Measurements from ENCODE around the gene PFKP.
"Not testable (repeated sequence)": the region's sequence is repeated elsewhere in the genome, so short reads cannot be mapped to it uniquely, and the experiment has no call there.

Gene PFKP

DNA sequence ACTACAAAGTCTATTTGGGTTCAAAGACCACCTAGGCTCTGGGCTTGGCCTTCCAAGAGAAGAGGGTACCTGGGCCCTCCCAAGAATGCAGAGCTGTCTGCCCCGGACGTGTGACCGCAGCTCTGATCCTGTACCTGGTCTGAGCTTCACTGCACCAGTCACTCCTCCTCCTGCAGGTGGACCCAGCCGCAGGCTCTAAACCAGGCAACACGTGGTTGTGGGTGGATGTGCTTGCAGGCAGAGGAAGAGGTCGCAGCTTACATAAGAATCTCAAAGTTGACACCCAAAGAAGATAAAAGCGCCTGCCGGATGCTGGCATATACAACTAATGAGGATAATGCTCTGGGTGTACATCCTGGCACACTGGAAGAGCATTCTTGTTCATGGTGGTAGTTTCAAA lies 9.4 kb upstream of the PFKP start:
- no peaks in the 10 kb centered on the region for H3K36me3 ChIP-seq (ENCODE audit: insufficient read depth, low read length)
- no peak for DNase-seq
- H3K4me1 ChIP-seq (ENCODE audit: insufficient read depth, low read length), result 0 out of 2 replicates have a peak, but pooled peaks cover 4% of the 10 kb centered on the region
- H3K27ac ChIP-seq (ENCODE audit: low read length), result no peak overlapping the region
- no peak for ATAC-seq (ENCODE audit: insufficient read depth, low read depth)
- TF ChIP-seq, protein P1, sequence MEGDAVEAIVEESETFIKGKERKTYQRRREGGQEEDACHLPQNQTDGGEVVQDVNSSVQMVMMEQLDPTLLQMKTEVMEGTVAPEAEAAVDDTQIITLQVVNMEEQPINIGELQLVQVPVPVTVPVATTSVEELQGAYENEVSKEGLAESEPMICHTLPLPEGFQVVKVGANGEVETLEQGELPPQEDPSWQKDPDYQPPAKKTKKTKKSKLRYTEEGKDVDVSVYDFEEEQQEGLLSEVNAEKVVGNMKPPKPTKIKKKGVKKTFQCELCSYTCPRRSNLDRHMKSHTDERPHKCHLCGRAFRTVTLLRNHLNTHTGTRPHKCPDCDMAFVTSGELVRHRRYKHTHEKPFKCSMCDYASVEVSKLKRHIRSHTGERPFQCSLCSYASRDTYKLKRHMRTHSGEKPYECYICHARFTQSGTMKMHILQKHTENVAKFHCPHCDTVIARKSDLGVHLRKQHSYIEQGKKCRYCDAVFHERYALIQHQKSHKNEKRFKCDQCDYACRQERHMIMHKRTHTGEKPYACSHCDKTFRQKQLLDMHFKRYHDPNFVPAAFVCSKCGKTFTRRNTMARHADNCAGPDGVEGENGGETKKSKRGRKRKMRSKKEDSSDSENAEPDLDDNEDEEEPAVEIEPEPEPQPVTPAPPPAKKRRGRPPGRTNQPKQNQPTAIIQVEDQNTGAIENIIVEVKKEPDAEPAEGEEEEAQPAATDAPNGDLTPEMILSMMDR (IDR thresholded peaks at IDR 0.05; ENCODE audit: borderline replicate concordance, extremely low read depth, low read length, poor library complexity, severe bottlenecking), result no peak
- TF ChIP-seq EZH2 (IDR thresholded peaks at IDR 0.05; ENCODE audit: borderline replicate concordance, low read depth, low read length, severe bottlenecking), result no peak
- no peak overlapping the region for H3K4me3 ChIP-seq (ENCODE audit: low read depth in 1 of 2, low read length in 2 of 2)
- H3K9ac ChIP-seq (ENCODE audit: low read depth, low read length), result no peak overlapping the region
- H3K9me3 ChIP-seq (ENCODE audit: insufficient read depth, low read length, severe bottlenecking), result no peaks in the 10 kb centered on the region
- H3K27me3 ChIP-seq (ENCODE audit: insufficient read depth, low read length, poor library complexity), result peaks cover 12% of the 10 kb centered on the region
- H2AFZ ChIP-seq (ENCODE audit: low read depth, low read length), result no peak overlapping the region
- no peaks in the 10 kb centered on the region for H3K79me2 ChIP-seq (ENCODE audit: insufficient read depth, low read length)
- no peaks in the 10 kb centered on the region for H4K20me1 ChIP-seq (ENCODE audit: insufficient read depth, low read length)
- no peak overlapping the region for H3K4me2 ChIP-seq (ENCODE audit: insufficient read depth, low read length)

DNA sequence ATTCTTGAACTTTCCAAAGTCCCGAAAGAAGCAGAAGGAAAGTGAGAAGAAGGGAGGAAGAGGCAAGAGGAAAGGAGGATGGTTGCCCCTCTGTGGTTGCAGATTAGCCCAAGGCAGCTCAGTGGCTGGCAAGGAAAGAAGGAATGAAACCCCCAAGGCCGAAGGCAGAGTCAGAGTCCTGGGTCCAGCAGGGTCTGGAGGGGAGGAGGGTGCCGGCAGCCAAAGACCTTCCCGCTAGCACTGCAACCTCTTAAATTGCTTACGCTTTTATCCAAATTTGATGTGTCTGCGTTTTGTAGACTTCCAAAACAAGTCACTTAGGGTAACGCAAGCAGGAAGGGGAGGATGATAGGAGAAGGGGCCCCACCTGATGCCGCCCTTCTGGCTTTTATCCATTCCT lies 7.4 kb upstream of the PFKP start:
- H3K36me3 ChIP-seq (ENCODE audit: insufficient read depth, low read length), result no peaks in the 10 kb centered on the region
- ATAC-seq (ENCODE audit: insufficient read depth, low read depth), result no peak

DNA sequence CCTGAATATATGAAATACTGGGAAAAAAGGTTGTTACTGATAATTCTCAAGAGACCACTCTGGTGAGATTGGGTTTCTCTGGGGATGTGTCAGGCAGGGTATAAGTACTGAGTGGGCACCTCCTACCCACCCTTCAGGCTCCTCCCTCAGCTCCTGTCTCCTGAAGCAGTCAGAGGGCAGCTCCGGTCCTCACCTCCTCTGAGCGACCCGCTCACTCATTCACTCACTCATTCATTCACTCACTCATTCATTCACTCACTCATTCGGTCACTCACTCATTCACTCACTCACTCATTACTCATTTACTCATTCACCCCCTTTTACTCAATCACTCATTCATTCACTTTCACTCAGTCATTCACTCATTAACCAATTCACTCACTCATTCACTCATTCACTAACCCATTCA lies 6.9 kb upstream of the PFKP start:
- H3K4me2 ChIP-seq (ENCODE audit: insufficient read depth, low read length), result no peak overlapping the region
- H3K36me3 ChIP-seq (ENCODE audit: insufficient read depth, low read length), result no peaks in the 10 kb centered on the region
- H3K9ac ChIP-seq (ENCODE audit: low read depth, low read length), result no peak overlapping the region
- no peak overlapping the region for H2AFZ ChIP-seq (ENCODE audit: low read depth, low read length)
- no peaks in the 10 kb centered on the region for H3K9me3 ChIP-seq (ENCODE audit: insufficient read depth, low read length, severe bottlenecking)
- H3K27ac ChIP-seq (ENCODE audit: low read length), result no peak overlapping the region
- no peaks in the 10 kb centered on the region; the same call in 1 of the 2 replicates for H4K20me1 ChIP-seq (ENCODE audit: insufficient read depth, low read length)
- ATAC-seq (ENCODE audit: insufficient read depth, low read depth) (0 out of 3 replicates have a peak, but pooled peaks have one; percentile 42), DNase-seq (no peak)
- peaks cover 12% of the 10 kb centered on the region for H3K27me3 ChIP-seq (ENCODE audit: insufficient read depth, low read length, poor library complexity)
- 0 out of 2 replicates have a peak, but pooled peaks cover 4% of the 10 kb centered on the region for H3K4me1 ChIP-seq (ENCODE audit: insufficient read depth, low read length)
- no peaks in the 10 kb centered on the region for H3K79me2 ChIP-seq (ENCODE audit: insufficient read depth, low read length)
- no peak overlapping the region for H3K4me3 ChIP-seq (ENCODE audit: low read depth in 1 of 2, low read length in 2 of 2)
- TF ChIP-seq, protein P1 (IDR thresholded peaks at IDR 0.05; ENCODE audit: borderline replicate concordance, extremely low read depth, low read length, poor library complexity, severe bottlenecking), result no peak
- TF ChIP-seq EZH2 (IDR thresholded peaks at IDR 0.05; ENCODE audit: borderline replicate concordance, low read depth, low read length, severe bottlenecking), result no peak

More for the DNA sequence above, 7.4 kb upstream of the PFKP start:
- no peak overlapping the region for H3K4me3 ChIP-seq (ENCODE audit: low read depth in 1 of 2, low read length in 2 of 2)
- no peak for DNase-seq
- H3K4me1 ChIP-seq (ENCODE audit: insufficient read depth, low read length), result 0 out of 2 replicates have a peak, but pooled peaks cover 4% of the 10 kb centered on the region
- no peak overlapping the region for H3K9ac ChIP-seq (ENCODE audit: low read depth, low read length)
- H3K27me3 ChIP-seq (ENCODE audit: insufficient read depth, low read length, poor library complexity), result peaks cover 12% of the 10 kb centered on the region
- no peaks in the 10 kb centered on the region for H3K79me2 ChIP-seq (ENCODE audit: insufficient read depth, low read length)
- no peak for TF ChIP-seq EZH2 (IDR thresholded peaks at IDR 0.05; ENCODE audit: borderline replicate concordance, low read depth, low read length, severe bottlenecking)
- TF ChIP-seq, protein P1 (IDR thresholded peaks at IDR 0.05; ENCODE audit: borderline replicate concordance, extremely low read depth, low read length, poor library complexity, severe bottlenecking), result no peak
- no peak overlapping the region for H3K27ac ChIP-seq (ENCODE audit: low read length)
- no peak overlapping the region for H2AFZ ChIP-seq (ENCODE audit: low read depth, low read length)
- no peaks in the 10 kb centered on the region; the same call in 1 of the 2 replicates for H4K20me1 ChIP-seq (ENCODE audit: insufficient read depth, low read length)
- no peaks in the 10 kb centered on the region for H3K9me3 ChIP-seq (ENCODE audit: insufficient read depth, low read length, severe bottlenecking)
- H3K4me2 ChIP-seq (ENCODE audit: insufficient read depth, low read length), result no peak overlapping the region

DNA sequence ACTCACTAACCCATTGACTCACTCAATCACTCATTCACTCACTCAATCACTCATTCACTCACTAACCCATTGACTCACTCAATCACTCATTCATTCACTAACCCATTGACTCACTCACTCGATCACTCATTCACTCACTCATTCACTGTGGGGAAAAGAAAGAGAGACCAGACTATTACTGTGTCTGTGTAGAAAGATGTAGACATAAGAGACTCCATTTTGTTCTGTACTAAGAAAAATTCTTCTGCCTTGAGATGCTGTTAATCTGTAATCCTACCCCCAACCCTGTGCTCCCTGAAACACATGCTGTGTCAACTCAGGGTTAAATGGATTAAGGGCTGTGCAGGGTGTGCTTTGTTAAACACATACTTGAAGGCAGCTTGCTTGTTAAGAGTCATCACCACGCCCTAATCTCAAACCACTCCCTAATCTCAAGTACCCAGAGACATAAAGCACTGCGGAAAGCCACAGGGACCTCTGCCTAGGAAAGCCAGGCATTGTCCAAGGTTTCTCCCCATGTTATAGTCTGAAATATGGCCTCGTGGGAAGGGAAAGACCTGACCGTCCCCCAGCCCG lies 5.9 kb upstream of the PFKP start:
- H3K27ac ChIP-seq (ENCODE audit: low read length); H3K9ac ChIP-seq (ENCODE audit: low read depth, low read length); ATAC-seq (ENCODE audit: insufficient read depth, low read depth); H2AFZ ChIP-seq (ENCODE audit: low read depth, low read length); H3K36me3 ChIP-seq (ENCODE audit: insufficient read depth, low read length); H4K20me1 ChIP-seq (ENCODE audit: insufficient read depth, low read length); H3K79me2 ChIP-seq (ENCODE audit: insufficient read depth, low read length); H3K4me1 ChIP-seq (ENCODE audit: insufficient read depth, low read length); H3K4me2 ChIP-seq (ENCODE audit: insufficient read depth, low read length); H3K4me3 ChIP-seq (ENCODE audit: low read depth in 1 of 2, low read length in 2 of 2); DNase-seq; H3K9me3 ChIP-seq (ENCODE audit: insufficient read depth, low read length, severe bottlenecking): not testable (repeated sequence)
- H3K27me3 ChIP-seq (ENCODE audit: insufficient read depth, low read length, poor library complexity), result peaks cover 12% of the 10 kb centered on the region
